Right lobe of liver (tissue), 4 donors: ENCODE results near the gene FGF16.

Experiments used
- CTCF ChIP-seq, 4 donors: fragments of 200-600 bp in 3 of 4; fragments of 450-650 bp in 1 of 4; IDR thresholded peaks; one replicate each; pipeline versions ENCODE4 v1.5.1 to v1.8.0; 2016 to 2022; ENCODE audit warnings: antibody characterized with exemption in 4 of 4, mild to moderate bottlenecking in 2 of 4
- POLR2A ChIP-seq: fragments of 450-650 bp; IDR thresholded peaks from one replicate; pipeline ENCODE4 v1.6.1; 2017; ENCODE audit warnings: antibody characterized with exemption, mild to moderate bottlenecking
- donor health status: DM: no; HTN: no; CAD: no.
- donor health status: DM: no; HTN: no; CAD: no.
- donor health status: DM: no; HTN: yes; CAD: no.

GRCh38 chrX:77446908-77447652 lies at the start of gene FGF16:
- TF ChIP-seq CTCF (IDR thresholded peaks at IDR 0.05) (no peak), POLR2A (no peak)
